Activated CD8-positive, alpha-beta memory T cell treated with anti-CD3 and anti-CD28 coated beads for 1 hour (primary cell): ENCODE results near the gene TEKTIP1.
"Not testable (repeated sequence)": the region's sequence is repeated elsewhere in the genome, so short reads cannot be mapped to it uniquely, and the experiment has no call there.

Source experiments
- DNase-seq, 2 donors: peaks; one replicate each; pipeline ENCODE4 v3.0.0-alpha.2; 2020; ENCODE audit warnings: low read depth in 1 of 2; ENCODE audit errors: extremely low read depth in 1 of 2

TEKTIP1 gene

DNA sequence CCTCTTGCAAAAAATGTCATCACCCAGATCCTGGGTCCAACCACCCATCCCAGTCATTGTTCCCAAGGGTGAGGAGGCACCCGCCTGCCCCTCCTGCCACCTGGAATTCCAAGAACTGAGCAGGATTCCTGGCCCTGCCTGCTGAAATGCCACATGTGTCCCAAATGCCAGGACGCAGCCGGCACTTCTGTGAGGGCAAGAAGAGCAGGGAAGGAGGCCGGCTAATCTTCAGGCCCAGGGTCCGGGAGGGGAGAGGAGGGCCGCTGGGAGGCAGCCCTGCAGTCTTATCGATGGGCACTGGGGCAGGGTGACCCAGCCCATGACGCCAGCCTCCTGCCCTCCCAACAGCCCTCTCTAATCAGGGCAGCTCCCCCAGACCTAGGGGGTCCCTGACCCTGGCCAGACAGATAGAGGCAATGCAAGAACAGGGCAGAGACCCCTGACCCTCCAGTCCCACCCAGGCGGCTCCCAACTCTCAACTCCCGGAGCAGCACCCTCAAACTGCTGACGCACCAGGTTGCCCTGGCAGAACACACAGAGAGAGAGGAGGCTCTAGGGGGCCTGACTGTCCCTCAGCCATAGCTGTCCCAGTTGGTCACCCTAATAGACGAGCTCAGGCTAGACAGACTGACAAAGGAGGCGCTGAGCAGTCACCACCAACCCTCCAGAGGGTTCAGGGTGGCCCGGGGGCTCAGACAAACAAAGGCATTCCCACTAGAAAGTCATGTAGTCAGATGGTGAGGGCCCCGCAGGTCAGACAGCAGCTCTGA lies 16.9 kb downstream of the TEKTIP1 start:
- no peak for DNase-seq

DNA sequence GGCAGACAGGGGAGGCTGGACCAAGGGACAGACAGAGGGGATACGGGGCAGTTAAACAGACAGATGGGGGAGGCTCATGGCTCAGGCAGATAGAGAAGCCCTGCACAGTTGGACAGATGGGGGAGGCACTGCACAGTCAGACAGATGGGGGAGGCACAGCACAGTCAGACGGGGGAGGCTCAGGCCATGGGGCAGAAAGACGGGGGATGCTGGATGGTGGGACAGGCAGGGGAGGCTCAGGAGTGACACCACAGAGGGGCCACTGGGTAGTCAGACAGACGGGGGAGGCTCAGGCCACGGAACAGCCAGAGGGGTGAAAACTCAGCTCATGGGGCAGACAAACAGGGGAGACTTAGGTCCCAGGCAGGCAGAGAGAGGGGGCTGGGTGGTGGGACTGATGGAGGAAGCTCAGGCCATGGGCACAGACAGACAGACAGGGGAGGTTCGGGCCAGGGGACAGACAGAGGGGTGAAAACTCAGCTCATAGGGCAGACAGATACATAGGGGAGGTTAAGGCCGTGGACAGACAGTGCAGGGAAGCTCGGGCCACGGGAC lies 17.5 kb downstream of the TEKTIP1 start:
- DNase-seq: no peak

DNA sequence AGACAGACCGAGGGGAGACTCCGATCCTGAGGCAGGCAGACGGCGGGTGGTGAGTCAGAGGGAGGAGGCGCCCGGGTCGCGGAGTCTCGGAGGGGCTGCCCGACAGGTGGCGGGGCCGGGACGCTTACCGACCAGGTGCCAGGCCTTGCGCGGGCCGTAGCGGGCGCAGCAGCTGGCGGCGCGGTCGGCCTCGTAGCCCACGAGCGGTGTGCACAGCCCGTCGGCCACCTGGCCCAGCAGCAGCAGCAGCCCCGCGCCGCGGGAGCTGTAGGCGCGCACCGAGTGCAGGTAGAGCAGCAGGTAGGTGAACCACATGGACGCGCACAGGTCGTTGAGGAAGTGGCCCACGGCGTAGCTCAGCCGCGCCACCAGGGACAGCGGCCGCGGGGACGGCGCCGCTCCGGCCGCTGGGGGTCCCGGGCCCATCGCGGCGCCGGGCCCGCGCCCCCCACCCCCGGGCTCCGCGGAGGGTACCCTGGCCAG lies 18.0 kb downstream of the TEKTIP1 start:
- peak; percentile 24 to 48 for DNase-seq

DNA sequence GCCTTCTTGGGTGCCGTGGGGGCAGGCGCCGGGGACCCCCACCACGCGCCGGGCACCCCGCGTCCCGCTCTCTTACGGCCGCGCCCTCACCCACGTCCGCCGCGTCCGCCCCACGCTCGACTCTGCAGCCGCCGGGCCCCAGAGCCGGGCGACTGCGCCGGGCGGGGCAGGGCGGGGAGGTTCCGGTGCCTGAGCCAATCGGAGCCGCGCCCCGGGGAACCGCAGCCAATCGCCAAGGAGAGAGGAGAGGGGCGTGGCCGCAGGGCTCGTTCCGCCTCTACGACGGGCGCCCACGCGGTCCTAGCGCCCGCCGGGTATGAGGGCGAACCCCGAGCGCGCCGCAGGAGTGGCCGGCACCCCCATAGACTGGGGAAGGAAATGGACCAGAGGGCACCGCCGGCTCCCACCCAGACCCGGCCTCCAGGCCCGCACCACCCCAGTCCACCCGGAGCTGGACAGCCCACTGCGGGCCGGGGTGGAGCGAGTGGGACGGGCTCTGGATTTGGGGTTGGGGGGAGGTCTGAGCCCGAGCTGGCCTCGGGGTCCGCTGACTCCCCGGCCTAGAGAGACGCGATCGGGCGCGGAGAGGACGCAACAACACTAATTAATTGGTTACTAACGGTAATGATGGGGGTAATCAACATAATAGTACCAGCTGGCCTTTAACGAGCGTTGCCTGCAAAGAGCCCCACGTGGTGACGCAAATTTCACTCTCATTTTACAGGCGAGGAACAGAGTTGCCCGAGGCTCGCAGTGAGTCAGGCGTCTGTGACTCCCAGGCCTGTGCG lies 18.7 kb downstream of the TEKTIP1 start, which contains the start of gene MFSD12:
TSS of gene MFSD12 (minus strand) at position 126 of the 788 bp plus-strand sequence. CDS start 183 bp downstream, outside the sequence.
- peak; percentile 84 to 95 for DNase-seq

DNA sequence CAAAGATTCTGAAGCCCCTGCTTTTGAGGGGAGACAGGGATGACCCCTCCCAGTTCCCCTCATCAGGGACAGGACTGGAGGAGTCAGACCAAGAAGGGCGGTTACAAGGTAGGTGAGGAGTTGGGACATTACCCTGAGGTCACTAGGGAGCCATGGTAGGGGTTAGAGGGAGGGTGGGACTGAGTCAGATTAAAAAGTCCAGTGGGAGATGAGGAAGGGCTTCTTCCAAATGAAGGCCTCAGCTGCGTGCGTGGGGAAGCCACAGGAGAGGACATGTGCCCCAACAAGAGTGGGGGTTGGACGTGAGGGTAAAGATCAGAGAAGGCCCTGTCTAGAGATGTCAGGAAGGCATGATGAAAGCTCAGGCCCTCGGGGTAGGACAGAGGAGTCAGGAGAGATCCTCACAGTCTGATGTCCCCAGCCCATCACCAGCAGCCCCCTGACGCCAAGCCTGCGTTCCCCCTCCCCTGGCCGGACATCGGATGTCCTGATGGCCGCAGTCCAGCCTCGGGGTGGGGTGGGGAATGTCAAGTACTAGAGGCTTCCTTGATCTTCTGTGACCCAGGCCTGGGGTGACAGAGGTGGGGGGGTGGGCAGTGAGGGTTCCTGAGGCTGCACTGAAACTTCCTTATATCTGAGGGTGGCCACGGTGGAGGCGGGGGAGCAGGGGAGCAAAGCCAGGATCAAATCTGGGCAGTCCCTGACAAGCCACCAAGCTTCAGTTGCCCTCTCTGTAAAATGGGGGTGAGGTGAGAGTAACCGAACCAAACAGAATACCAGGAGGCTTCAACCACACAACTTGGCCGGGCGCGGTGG lies 24.9 kb downstream of the TEKTIP1 start:
- no peak for DNase-seq

DNA sequence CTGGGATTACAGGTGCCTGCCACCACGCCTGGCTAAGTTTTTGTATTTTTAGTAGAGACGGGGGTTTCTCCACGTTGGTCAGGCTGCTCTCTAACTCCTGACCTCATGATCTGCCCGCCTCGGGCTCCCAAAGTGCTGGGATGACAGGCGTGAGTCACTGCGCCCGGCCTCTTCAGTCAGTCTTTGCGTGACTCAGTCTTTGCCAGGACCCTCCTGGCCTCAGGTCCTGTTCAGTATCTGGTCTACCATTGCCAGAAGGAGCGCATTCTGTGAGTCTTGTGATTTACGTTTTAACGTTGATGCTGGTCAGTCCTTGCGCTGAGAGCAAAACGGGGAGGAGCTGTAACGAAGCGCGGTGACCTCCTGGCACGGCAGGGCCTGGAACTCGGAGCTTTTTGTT lies 26.2 kb downstream of the TEKTIP1 start:
- DNase-seq: no peak

DNA sequence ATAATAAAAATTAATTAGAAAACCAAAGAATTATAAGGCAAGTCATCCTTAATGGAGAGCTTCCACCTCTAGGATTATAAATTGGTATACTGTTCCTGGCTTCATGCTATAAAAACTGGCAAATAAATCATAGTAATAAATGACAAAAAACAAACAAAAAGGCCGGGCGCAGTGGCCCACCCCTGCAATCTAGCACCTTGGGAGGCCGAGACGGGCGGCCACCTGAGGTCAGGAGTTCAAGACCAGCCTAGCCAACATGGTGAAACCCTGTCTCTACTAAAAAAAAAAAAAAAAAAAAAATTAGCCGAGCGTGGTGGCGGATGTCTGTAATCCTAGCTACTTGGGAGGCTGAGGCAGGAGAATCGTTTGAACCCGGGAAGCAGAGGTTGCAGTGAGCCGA lies 31.1 kb downstream of the TEKTIP1 start:
- not testable (repeated sequence) for DNase-seq

DNA sequence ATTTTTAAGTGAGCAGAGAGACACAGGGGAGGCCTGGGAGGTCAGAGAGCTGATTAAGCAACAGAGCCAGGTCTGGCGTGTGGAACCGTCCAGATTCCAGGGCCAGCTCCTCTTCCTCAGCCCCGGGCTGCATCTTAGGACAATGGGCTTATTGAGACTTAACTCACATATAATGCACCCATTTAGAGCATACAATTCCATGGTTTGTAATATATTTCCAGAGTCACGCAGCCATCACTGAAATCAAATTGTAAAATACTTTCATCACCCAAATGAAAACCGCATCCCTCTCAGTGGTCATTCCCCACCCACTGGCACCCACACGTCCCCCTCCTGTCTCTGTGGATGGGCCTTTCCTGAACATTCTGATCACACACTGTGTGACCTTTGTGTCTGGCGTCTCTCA lies 31.6 kb downstream of the TEKTIP1 start:
- DNase-seq: no peak

DNA sequence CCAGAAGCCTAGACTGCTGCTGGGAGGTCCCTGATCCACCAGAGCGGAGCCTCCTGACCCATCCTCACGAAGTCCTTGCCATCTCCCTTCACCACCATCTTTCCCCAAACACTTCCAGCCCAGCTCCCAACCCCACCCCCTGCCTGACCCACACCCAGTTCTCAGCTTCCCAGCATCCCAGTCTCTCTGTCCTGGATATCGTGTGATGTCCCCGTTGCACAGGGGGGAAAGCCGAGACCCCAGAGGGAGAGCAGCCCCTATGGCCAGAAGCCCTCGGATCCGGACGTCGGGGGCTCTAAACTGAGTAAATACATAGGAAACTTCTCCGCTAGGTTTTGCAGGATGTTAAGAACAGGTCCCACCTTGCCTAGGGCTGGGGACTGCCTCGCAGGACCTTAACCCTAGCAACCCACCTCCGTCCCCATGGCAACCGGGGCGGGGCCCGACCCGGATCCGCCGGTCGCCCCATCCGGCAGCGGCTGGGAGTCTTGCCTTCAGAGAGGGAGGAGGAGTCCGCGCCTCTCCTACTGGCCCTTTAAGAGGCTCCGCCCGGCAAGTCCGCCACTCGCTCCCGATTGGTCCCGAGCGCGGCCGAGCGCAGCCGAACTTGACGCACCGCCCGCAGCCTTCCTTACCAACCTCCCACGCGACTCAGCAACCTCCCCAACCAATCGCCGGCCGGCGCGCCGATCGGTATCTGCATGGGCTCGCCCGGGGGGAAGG lies 33.3 kb downstream of the TEKTIP1 start:
- peak; percentile 96 to 98 for DNase-seq

DNA sequence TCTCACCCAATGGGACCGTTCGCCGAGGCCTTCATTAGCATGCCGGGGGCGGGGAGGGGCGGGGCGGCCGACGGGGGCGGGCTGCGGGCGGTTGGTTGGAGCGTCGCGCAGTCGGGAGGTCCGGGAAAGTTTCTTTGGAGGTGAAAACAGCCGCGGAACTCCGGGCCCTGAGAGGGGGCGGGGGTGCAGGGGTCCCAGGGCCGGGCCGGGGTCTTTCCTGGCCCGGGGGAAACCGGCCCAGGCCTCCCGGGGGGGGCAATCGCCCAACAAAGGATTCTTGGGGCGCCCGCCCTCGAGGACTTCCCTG lies 33.8 kb downstream of the TEKTIP1 start, which contains the start of gene HMG20B:
TSS of gene HMG20B (plus strand) at position 90 of the 307 bp plus-strand sequence. CDS start 366 bp downstream, outside the sequence.
- no peak for DNase-seq

DNA sequence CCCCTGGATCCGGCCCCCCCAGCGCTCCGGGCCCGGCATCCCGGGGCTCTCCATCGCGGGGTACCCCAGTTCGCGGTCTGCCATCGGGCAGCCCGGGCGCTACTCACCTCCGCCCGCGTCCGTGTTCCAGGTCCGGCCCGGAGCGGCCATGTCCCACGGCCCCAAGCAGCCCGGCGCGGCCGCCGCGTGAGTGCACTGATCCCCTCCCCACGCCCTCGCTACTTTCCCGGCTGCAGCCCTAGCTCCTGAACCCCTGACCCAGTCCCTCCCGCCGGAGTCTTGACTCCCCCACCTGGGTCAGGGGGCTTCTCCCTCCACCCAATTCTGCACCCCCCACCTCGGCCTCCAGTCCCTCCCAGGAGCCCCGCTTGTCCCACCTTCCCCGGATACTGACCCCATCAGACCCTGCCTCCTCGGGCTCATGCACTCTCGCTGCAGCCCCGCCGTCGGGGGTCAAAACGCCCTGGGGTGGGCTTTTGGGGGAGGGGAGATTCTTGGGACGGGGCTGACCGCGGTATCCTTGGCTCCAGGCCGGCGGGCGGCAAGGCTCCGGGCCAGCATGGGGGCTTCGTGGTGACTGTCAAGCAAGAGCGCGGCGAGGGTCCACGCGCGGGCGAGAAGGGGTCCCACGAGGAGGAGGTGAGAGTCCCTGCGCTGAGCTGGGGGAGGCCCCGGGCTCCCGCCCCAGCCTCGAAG lies 34.3 kb downstream of the TEKTIP1 start:
- DNase-seq: no peak

DNA sequence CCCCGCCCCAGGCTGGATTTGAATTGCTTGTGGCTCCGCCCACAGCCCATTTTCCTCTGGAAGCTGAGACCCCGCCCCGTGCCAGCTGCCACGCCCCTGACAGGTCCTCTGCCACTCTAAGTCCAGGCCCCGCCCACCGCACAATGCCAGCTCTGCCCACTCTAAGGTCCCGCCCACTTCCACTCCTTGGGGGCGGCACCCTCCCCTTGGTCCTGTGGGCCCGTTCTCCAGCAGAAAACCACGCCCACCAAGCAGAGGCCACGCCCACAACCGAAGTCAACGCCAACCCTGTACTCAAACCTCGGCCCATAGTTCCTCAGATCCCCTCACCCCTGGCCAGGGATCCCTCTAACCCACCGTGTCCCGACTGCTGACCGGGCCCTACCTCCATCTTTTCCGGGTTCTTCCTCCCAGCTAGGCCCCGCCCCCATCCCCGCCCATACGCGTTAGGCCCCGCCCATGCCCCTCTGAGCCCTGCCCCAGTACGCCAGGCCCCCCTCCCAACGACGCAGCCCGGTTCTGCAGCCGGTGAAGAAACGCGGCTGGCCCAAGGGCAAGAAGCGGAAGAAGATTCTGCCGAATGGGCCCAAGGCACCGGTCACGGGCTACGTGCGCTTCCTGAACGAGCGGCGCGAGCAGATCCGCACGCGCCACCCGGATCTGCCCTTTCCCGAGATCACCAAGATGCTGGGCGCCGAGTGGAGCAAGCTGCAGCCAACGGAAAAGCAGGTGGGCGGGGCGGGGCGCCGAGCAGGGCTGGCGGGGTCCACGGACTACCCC lies 35.1 kb downstream of the TEKTIP1 start:
- peak; percentile 48 to 59 for DNase-seq

DNA sequence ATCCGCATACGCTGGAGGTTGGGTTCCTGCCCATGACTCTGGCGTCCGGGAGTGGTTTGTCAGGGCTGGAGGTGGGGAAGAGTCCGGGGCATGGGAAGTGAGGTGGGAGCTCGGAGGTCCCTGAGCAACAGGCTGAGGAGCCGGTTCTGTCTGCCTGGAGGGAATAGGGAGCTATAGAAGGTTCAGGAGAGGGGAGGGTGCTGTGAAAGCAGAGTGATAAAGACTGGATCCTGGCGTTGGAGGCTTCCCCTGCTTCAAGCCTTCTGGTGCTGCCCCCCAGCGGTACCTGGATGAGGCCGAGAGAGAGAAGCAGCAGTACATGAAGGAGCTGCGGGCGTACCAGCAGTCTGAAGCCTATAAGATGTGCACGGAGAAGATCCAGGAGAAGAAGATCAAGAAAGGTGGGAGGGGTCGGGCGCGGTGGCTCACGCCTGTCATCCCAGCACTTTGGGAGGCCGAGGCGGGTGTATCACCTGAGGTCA lies 36.3 kb downstream of the TEKTIP1 start:
- DNase-seq: no peak

DNA sequence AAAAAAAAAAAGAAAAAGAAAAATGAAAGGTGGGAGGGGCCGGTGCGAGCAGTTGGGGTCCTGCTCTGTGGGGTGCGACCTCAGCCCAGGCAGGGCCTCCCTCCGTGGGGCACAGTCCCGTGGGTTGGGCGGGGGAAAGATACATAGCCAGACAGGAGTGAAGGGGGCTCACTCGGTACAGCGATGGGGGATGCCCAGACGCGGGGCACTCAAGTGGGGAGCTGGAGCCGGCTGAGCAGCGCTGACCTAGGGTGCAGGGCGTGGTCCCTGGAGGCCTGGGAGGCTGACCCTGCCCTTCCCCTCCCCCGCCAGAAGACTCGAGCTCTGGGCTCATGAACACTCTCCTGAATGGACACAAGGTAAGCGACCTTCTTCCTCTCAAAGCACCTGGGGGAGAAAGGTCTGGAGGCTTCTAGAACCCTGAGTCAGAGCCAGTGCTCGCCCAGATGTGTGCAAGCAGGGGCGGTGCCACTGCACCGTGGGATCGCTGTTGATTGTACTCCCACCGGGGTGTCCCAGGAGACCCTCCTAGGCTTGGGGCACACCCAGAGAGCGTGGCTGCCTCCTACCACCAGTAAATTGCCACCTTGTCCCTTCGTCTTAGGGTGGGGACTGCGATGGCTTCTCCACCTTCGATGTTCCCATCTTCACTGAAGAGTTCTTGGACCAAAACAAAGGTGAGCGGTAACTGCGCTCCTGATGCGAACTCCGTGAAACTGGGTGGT lies 37.1 kb downstream of the TEKTIP1 start:
- DNase-seq: no peak

DNA sequence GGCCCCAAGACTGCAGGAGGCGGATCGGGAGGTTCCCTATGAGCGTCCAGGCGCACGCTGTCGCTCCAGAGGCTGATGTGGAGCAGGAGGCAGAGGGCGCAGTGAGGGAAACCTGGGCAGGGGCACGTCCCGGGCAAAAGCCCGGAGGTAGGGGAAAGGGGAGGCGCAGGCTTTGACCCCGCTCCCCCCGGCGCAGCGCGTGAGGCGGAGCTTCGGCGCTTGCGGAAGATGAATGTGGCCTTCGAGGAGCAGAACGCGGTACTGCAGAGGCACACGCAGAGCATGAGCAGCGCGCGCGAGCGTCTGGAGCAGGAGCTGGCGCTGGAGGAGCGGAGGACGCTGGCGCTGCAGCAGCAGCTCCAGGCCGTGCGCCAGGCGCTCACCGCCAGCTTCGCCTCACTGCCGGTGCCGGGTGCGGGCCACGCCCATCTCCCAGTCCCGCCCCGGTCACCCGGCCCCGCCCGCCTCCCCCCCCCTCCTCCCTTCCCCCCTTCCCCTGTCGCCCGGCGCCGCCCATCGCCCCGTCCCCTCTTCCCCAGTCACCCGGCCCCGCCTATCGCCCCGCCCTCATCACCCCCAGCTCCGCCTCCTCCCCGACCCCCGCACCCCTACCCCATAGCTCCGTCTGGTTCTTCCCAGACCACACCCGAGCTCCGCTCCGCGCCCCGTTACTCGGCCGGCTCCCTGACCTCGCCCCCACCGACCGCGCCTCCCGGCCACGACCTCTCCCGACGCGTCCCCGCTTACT lies 37.9 kb downstream of the TEKTIP1 start:
- no peak for DNase-seq

DNA sequence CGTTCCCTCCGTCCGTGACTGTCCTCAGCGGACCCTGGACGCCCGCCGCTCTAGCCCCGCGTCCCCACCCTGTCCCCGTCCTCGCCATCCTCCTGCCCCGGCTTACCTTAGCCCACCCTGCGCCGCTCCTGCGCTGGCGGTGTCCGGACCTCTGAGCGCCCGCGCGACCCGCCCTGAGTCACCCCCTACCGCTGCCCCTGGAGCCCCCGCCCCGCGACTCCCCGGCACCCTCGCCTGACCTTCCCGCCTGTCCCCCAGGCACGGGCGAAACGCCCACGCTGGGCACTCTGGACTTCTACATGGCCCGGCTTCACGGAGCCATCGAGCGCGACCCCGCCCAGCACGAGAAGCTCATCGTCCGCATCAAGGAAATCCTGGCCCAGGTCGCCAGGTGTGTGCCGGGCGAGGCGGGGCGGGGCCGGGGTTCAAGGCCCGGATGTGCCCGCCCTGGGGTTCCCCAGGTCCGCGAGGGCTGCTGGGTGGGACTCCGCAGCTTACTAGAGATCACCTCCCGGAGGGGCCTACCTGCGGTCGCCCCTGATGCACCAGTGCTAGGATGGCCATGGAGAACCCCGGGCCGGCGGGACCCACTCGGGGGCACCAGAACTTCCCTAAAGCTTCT lies 38.9 kb downstream of the TEKTIP1 start:
- no peak for DNase-seq

DNA sequence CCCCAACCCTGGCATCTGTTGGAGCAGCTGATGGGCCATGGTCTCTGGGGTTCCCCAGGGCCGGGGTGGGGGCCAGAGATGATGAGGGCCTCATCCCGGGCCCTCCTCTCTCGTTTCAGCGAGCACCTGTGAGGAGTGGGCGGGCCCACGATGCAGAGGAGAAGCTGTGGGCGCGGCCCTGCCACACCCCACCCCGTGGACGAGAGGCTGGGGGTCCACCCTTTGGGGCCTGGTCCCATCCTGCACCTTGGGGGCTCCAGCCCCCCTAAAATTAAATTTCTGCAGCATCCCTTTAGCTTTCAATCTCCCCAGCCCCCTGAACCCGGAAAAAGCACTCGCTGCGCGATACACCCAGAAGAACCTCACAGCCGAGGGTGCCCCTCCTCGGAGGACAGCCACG lies 39.4 kb downstream of the TEKTIP1 start:
- no peak for DNase-seq
